Activated CD8-positive, alpha-beta memory T cell treated with anti-CD3 and anti-CD28 coated beads for 4 hours (primary cell): ENCODE data around the gene TBC1D2B.

Source experiments
- DNase-seq, 2 donors: peaks; one replicate each; pipeline ENCODE4 v3.0.0-alpha.2; 2020; ENCODE audit warnings: low read depth in 2 of 2

TBC1D2B gene

DNA sequence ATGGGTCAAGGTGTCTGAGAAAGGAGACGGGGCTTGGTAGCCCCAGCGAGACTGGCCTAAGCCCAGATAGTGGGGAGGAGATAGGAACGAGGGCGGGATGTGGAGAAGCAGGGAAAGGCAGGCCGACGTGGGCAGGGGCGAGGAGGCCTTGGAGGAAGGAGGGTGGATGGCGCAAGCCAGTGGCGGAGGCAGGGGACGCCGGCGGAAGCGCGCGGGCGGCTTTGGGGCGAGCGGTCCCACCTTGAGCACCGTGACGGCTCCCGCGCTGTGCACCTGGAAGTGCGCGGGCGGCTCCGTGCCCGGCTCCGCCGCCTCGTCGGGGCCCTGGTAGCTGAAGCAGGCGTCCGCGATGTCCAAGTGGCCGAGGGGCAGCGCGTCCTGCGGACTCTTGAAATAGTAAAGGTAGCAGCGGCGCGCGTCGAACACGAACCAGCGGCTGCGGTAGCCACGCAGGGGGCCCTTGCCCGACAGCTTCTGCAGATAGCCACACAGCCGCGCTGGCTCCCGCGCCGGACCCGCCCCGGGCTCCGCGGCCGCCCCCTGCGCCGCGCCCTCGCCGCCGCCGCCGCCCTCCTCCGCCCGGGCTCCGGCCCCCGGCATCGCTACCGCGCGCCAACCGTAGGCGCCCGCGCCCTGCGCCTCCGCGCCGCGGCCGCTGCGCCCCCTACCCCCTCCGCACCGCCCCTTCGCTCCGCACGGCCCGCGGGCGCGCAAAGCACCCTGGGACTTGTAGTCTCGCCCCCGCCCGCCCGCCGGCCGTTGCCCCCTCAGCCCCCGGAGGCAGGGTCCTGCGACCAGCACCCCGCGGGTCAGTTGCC, at the start of gene TBC1D2B:
Gene TBC1D2B (minus strand): TSS at position 659 of the 818 bp plus-strand sequence. CDS start 59 bp downstream, at position 600.
- DNase-seq: peak; percentile 35 to 44

DNA sequence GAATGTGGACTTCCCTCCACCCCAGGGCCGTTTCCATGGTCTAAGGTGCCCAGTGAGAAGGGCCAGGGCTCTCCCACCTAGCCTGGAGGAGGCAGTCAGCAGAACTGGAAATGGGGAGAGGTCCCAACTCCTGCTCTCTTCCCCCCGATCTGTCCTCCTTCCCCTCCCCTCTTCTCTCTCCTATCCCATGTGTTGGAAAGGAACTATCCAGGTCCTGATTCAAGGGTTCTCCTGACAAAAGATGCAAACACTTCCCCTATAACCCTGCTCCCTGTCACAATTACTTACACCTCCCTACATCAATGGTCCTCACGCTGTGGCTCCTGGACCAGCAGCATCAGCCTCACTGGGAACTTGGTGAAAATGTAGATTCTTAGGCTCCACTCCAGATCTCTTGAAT, 47.8 kb upstream of the TBC1D2B start:
- no peak for DNase-seq

DNA sequence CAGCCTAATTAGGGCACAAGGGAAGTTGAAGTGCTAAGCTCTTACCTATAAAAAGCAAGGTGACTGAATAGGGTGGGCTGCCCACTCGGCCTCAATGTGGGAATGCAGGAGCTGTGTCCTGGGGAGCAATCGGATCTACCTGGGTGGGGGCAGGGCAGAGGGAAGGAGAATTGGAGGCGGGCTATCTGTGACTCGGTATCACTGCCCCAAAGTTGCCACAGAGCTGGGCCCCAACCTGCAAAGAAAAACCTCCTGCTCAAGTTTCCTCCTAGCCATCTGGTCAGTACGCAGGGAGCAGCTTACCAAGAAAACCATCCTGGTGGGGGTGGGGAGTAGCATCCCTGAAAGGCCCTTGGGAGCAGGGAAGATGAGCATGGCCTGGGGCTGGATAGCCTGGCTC, 43.0 kb upstream of the TBC1D2B start:
- DNase-seq: no peak

DNA sequence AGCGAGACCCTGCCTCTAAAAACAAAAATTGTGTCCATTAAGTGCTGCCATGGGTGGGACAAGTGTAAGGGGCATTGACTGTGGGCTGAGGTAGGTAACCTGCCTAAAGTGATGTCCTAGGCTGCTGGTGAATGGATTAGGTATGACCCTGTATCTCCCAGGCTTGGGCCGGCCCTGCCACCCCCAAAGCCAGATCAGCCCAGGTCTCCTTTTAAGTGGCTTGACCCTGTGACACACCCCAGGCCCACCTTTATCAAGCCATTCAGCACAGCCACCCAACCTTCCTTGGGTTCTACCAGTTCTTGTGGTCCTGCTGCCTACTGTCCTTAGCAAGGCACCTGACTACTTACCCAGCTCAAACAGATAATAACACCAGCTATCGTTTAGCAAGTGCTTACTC, 35.0 kb upstream of the TBC1D2B start:
- no peak for DNase-seq

DNA sequence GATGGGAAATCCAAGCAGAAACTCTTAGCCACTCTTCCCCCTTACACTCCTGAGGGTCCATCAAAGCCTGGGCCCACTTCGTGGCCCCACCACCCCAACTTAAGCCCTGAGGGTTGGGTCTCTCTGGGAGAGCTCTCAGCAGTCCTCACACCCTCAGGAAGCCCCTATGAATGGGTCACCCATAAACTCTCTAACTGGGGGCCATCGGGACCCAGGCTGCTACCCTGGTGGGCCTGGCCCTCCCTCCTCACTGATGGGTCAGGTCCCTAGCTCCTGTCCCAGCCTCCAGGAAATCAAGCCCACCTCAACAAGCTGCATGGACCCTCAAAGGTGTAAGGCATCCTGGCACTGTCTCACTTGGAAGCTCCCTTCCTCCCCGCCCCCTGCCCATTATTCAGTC, 34.3 kb upstream of the TBC1D2B start:
- DNase-seq: no peak

DNA sequence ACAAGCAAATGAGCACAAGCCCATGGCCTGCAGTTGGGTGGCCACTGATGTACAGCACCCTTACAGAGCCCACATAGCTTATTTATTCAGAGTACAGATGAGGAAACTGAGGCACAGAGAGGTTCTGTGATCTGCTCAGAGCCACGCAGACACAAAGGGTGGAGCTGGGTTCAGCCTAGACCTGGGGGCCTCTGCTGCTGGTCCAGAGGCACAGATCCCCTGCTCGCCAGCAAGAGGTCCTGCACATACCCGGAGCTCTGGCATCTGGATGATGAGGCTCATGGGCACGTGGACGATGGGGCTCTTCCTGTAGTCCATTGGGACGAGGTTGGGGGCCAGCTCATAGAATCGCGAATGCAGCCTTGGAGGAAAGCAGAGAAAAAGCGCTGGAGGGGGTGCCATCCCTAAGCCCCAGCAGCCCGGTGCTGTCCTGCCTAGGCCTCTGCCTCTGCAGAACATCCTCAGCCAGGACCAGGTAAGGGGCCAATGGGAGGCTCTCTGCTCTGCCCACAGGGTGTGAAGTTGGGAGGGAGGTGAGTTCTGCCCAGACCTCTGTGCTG, 33.5 kb upstream of the TBC1D2B start:
- no peak for DNase-seq

DNA sequence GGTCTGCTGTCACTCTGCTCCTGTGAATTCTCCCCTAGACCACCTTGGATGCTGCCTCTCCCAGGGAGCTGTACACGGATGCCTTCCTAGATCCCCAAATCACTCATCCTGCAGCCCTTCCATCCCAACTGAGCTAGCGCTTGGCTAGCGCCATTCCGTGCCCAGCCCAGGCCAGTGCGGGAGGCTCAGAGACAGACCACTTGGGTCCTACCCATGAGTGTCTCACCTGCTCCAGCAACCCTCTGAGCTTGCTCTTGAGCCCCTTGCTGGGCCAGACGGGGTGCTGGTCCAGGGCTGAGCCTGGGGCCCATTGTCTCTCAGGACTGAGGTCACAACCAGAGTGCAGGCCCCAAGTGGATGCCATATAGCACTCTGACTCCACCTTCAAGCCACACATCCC, 32.6 kb upstream of the TBC1D2B start:
- no peak for DNase-seq

DNA sequence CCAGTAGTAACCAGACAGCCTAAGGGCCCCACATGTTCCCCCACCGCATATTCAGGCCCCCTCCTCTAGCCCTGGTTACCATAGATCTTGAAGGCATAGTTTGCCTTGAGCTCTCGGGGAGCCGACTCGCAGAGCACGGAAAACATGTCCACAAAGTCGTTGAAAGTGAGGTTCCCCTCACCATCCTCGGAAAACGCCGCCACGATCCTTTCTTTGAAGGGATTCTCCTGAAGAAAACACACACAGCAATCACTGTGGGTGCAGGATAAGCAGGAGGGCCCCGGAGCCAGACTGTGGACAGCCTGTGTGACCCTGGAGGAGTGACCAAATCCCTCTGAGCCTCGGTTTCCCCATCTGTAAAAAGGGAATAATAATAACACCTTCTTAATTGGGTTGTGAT, 31.6 kb upstream of the TBC1D2B start:
- DNase-seq: no peak

DNA sequence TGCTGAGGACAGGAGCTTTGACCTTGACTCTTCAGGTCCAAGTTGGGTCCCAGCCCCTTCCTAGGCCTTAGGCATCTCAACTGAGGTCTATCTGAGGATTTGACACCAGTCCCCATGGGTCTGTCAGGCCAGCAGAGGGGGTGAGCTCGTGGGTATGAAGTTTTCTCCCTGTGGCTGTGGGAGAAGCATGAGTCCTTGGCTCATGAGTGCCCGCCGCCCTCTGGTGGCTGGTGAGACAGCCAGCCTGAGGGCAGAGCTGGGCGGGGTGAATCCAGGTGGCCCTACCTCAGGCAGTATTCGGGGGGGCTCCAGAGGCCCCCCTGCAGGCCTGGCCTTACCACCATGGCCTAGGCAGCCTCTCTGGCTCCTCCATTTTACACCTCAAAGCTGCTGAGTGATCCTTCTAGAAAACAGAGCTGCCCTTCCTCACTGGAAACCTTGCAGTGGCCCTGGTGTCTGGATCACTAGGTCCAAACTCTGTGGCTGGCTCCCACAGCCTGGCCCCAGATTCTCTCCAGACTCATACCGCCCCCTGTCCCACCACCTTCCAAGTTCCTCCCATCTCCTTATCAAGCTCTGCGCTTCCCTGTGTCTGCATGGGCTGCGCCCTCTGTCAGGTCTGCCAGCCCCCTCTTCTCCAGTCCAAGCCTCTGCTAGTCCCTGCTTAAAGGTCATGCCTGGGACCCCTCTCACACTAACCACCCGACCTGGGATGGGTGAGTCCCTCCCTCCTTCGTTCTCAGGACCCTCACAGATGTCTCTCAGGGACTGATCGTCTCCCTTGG, 31.0 kb upstream of the TBC1D2B start:
- peak; percentile 64 to 71 for DNase-seq

DNA sequence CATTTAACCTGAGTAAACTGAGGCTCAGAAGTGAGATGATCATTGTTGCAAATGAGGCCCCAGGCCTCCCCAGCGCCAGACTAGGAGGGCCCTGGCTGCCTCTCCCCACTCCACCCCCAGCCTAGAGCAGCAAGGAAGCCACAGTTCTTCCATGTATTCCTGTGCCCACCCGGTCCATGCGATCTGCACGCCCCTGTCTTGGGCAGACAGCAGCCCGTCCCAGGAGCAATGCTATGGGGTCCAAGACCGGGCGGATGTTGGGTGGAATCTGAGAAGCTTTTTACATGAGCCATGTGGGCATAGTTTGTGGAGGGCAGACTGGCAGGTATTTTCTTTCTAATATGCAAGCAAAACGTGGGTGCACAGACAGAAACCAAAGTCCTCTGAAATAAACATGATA, 30.0 kb upstream of the TBC1D2B start:
- no peak for DNase-seq

DNA sequence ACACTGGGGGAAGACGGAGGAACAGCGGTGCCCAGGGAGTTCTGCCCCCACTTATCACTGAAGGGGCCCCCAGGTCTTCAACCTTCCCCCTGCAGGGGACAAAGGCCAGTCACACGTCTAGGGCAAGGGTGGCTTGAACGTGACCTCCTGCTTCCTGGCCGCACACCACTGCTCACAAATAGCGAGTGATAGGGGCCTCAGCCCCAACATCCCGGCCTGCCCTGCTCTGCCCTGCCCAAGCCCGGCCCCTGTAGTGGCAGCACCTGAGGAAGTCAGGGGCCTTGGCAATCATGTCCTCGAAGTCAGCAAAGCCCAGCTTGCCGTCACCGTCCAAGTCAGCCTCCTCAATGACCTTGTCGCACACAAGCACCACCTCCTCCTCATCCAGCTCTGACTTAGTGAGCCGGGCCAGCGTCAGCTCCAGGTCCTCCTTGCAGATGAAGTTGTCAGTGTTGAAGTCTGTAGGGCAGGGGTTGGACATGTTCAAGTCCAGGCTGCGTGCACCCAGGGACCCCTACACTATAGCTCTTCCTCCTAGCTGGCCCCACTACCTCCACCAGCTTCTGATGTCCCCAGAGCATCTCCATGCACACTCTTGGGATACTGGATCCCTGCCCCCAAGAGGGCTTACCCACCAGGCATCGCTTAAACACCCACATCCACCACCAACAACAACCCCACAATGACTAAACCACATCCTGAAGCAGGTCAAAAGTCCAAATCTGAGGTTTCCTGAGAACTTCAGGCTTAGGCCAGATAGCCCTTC, 28.1 kb upstream of the TBC1D2B start:
- DNase-seq: no peak

DNA sequence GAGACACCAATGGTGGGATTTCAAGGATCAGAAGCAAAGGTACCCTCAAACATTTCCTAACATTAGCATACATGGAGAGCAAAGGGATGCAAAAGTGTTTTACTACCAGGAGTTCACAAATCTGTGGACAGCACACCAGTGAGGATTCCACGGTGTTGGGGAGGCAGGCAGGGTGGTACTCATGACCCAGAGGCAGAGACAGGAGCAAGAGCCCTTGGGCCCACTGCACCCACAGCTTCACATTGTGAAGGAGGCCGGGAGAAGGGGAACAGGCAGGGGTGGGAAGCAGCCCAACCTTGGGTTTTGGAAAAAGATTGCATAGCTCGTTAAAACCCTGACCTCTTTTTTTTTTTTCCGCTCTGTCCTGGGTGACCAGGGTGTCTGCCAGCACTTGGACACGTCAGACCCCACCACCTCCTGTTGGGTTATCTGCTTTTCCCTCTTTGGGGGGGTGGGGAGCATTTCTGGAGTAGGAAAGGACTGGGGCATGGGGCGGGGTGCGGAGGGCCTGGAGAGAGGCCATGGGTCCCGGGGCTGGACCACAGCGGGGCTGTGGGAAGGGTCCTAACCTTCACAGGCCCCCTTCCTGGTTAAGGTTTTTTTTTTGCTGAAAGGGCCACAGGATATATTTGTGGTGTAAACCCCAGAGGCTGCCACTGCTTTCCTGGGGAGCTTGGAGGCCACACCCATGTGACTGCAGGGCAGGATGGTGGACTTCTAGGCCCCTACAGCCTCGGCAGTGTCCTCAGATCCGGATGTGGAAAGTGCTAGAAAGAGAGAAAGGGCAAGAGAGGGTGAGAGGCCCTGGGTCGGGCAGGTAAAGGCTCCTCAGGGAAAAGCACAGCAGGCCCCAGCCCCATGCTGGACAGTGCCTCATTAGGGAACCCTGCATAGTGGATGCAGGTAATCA, 27.3 kb upstream of the TBC1D2B start:
- DNase-seq: no peak

DNA sequence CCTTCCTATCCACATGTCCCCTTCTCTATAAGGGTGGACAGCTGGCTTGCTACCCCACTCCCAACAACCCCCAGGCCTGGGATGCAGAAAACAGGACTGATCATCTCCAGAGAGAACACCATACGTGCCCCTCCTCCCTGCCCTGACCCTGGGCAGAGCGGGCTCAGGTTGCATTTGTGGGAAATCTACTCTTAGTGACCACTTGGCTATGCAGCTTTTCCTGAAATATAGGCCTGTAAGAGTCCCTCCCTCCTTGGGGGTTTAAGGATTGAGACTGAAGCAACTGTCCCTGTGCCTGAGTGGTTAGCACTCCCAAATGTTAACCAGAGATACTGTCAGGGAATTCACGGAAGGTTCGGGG, 26.6 kb upstream of the TBC1D2B start:
- DNase-seq: no peak

DNA sequence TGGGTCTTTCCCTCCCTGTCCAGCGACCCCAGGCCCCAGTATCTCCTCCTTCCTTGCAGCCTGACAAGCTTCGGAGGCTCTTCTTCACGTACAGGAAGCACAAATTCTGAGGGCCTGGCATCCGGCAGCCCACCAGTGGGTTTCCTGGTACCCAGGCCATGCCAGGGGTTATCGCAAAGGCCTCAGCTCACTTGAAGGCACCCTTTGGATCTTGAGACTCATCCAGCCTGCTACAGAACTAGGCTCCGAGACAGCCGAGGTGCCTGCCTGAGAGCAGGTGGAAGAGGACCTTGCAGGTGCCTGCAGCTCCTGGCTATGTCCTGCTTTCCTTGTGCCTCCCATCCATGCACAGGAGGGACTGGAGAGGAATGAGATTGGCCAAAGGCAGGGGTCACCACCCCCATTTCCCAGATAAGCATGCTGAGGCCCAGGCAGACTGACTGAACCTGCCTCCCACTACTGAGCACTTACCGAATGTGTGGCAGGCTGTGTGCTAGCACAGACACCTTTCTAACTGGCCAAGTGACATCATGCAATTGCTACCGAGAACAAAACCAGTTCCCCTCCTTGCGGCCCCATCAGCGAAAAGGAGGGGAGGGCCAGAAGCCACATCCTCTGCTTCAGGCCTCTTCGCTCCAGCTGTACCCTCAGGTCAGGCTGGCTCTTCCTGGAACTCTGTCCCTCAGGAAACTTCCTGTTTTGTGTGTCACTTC, 26.1 kb upstream of the TBC1D2B start:
- DNase-seq: peak in 1 of 2 donors; percentile 18

DNA sequence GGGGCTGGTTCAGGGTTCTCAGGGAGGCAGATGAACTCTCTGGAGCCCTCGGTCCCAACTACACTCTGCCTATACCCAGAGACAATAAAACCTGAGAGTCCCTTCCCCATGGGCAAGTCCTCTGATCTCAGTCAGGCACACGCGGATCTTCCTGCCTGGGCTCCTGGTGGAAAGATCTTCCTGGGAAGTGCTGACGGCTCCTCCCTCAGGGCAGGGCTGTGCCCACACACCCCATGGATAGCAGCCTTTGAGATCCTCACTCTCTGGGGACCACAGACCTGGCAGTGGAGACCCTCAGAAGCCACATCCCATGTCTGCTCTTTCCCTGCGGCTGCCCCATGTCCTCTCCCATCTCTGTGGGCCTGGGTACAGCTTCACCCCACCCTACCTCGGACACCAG, 25.2 kb upstream of the TBC1D2B start:
- DNase-seq: no peak

DNA sequence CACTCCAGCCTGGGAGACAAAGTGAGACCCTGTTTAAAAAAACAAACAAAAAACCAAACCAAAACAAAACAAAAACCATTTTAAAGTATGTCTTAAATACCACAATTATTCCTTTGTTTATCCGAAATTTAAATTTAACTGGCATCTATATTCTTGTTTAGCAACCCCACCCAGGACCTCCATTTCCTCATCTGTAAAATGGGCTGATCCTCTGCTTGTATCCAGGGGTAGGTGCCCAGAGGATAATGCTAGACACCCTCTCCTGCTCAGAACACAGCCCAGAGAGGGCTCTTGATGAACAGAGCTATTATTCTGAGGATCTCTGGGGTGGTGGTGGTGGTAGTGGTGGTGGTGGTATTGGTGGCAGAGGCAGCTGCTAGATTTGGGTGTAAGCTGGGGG, 24.7 kb upstream of the TBC1D2B start:
- DNase-seq: no peak

DNA sequence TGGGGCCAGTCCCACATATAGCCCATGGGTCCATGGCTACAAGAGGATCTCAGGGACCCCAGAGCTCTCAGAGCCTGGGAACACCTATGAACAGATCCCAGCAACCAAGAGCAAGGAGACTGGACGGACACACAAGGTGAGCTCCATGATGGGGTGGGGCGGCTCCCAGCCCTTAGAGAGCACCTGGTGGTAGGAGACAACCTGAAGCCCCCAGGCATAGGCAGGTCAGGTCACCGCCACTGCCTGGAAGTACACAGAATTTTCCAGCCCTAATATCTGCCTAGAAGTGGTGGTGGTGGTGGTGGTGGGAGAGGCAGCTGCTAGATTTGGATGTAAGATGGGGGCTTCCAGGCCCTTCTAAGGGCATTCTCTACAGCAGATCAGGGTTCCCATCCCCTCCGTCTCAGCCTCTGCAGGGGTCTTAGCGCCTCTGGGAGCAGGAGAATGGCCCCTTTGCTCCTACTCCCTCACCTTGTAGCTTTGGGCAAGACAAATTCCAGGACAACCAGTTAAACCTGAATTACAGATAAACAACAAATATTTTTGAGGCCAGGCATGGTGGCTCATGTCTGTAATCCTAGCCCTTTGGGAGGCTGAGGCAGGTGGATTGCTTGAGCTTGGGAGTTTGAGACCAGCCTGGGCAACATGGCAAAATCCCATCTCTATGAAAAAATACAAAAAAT, 24.1 kb upstream of the TBC1D2B start:
- no peak for DNase-seq

DNA sequence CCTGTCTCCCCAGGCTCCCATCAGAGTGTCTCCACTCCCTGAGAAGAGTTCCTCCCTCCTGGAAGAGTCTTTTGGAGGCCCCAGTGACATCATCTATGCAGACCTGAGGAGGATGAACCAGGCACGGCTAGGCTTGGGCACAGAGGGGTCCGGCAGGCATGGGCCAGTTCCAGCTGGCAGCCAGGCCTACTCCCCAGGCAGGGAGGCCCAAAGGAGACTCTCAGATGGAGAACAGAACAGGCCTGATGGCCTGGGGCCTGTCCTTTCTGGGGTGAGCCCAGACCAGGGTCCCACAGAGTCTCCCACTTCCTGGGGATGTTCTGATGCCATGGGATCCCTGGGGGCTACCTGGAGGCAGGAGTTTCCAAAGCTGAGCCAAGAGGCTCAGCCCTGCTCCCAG, 23.4 kb upstream of the TBC1D2B start:
- DNase-seq: no peak

DNA sequence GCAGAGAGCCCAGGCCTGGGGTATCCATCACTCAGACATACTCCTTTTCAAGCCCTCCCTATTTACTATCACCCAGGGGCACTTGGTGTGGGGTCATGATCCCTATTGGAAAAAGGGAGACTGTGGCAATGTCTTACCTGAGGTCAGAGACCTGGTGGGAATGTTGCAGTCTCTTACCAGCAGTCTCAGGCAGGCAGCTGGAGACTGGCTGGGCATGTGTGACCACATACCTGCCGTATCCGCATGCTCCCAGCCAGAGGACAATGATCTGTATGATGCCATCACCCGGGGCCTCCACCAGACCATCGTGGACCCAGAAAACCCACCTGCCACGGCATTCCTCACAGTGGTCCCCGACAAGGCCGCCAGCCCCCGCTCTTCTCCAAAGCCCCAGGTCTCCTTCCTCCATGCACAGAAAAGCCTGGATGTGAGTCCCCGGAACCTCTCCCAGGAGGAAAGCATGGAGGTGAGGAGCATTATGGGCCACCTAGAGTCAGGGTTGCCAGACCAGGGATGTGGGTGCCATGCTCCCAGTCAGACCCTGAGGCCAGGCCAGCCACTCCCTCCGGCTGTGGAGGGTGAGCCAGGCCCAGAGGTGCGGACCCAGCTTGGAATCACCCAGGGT, 20.7 kb upstream of the TBC1D2B start:
- no peak for DNase-seq
